Right lobe of liver (tissue), 6 donors: ENCODE results near the gene KY. TPM values are rescaled to one million over a fixed set of nuclear protein-coding genes. Genes with fewer than 3 reads are reported as not detected.

Experiments used
- ATAC-seq, 4 donors: fragments of 200-7000 bp; cut with Tn5 transposase; one replicate each; pipeline ENCODE4 v1.9.1; 2020; ENCODE audit warnings: mild to moderate bottlenecking in 4 of 4, moderate library complexity in 4 of 4
- DNase-seq, 3 donors: peaks; one replicate each; pipeline ENCODE4 v3.0.0-alpha.2; 2020
- H3K27ac ChIP-seq, 3 donors: fragments of 200-600 bp; one replicate each; pipeline ENCODE4 v1.8.0; 2022
- H3K27me3 ChIP-seq, 2 donors: fragments of 200-600 bp; one replicate each; pipeline ENCODE4 v1.8.0; 2022
- H3K36me3 ChIP-seq, 4 donors: fragments of 200-600 bp; sonication (generic) in 1 of 4; one replicate each; pipeline versions ENCODE4 v1.5.1 to v1.8.0; 2017 to 2022; ENCODE audit warnings: control low read depth in 1 of 4
- H3K4me1 ChIP-seq, 4 donors: fragments of 200-600 bp; sonication (generic) in 1 of 4; one replicate each; pipeline versions ENCODE4 v1.5.1 to v1.8.0; 2017 to 2022; ENCODE audit warnings: control low read depth in 1 of 4
- H3K4me3 ChIP-seq, 3 donors: fragments of 200-600 bp; one replicate each; pipeline ENCODE4 v1.8.0; 2022
- H3K9me3 ChIP-seq, 4 donors: fragments of 200-600 bp; sonication (generic) in 1 of 4; one replicate each; pipeline versions ENCODE4 v1.5.1 to v1.8.0; 2017 to 2022; ENCODE audit warnings: control low read depth in 1 of 4
- CTCF ChIP-seq, 4 donors: fragments of 200-600 bp in 3 of 4; fragments of 450-650 bp in 1 of 4; IDR thresholded peaks; one replicate each; pipeline versions ENCODE4 v1.5.1 to v1.8.0; 2016 to 2022; ENCODE audit warnings: antibody characterized with exemption in 4 of 4, mild to moderate bottlenecking in 2 of 4
- POLR2A ChIP-seq: fragments of 450-650 bp; IDR thresholded peaks from one replicate; pipeline ENCODE4 v1.6.1; 2017; ENCODE audit warnings: antibody characterized with exemption, mild to moderate bottlenecking
- WGBS: methylation state at CpG from one replicate; pipeline ENCODE4 v1.1.6; 2018; ENCODE audit warnings: low coverage, low lambda C conversion rate; ENCODE audit not compliant: insufficient coverage; ENCODE audit errors: missing lambda C conversion rate; 5-methylcytosine and 5-hydroxymethylcytosine counted together
- intact Hi-C, 2 donors: fragments of 100-400 bp; cut with DNase I; formaldehyde crosslinking; loops; one replicate each; pipeline versions ENCODE4 v1.11.2 to v1.14.1; 2022
- total RNA-seq, 6 experiments: library from RNA; depleted of rRNA in 2 of 6; stranded (reverse); fragments of >200 nt in 2 of 6; fragmentation: NEBNext Ultra II Directional in 3 of 6; extraction: Animal tissue kit (Norgen Biotek cat#: 25700) in 3 of 6; gene quantifications; one replicate each; pipeline versions ENCODE4 v1.1.0 to v1.2.4, GENCODE V29; 2016 to 2023
- donor health status: DM: no; HTN: yes; CAD: no.
- donor health status: DM: no; HTN: no; CAD: no.
- donor health status: DM: no; HTN: no; CAD: no.
- donor health status: DM: no; HTN: yes; CAD: no.
- donor health status: DM: no; HTN: yes; CAD: no.

Gene KY
- total RNA-seq, 6 experiments from 2014 or later = not detected

- no peak overlapping the region for H3K4me3 ChIP-seq
- no peaks in the 10 kb centered on the region for H3K36me3 ChIP-seq
- ATAC-seq = no peak
- H3K27me3 ChIP-seq = no peaks in the 10 kb centered on the region
- no peak for DNase-seq
- no peaks in the 10 kb centered on the region for H3K9me3 ChIP-seq
- 66% methylated on average over 11 of the region's 15 CpGs for WGBS
- no peak overlapping the region for H3K27ac ChIP-seq
- intact Hi-C loops = no loop called here
- H3K4me1 ChIP-seq = no peaks in the 10 kb centered on the region
- no peak for TF ChIP-seq CTCF (IDR thresholded peaks at IDR 0.05)
- TF ChIP-seq POLR2A = no peak
Observed at GRCh38 chr3:134659391-134660045, 8.7 kb upstream of the KY start.

- Histone ChIP-seq H3K4me1 (no peaks in the 10 kb centered on the region), H3K4me3 (no peak overlapping the region), H3K36me3 (no peaks in the 10 kb centered on the region), H3K27ac (no peak overlapping the region), H3K9me3 (no peaks in the 10 kb centered on the region), H3K27me3 (no peaks in the 10 kb centered on the region)
- intact Hi-C loops = no loop called here
- ATAC-seq (no peak), DNase-seq (no peak)
- TF ChIP-seq CTCF (IDR thresholded peaks at IDR 0.05) = no peak
- TF ChIP-seq POLR2A = no peak
- WGBS = 62% methylated on average over 4 of the region's 5 CpGs
Observed at GRCh38 chr3:134658555-134658954, 7.7 kb upstream of the KY start.

- no peaks in the 10 kb centered on the region for H3K36me3 ChIP-seq
- no peak for TF ChIP-seq CTCF (IDR thresholded peaks at IDR 0.05)
- no peak for TF ChIP-seq POLR2A
- ATAC-seq = no peak
- H3K4me1 ChIP-seq = peaks cover 0 to under 1% (median 0%) of the 10 kb centered on the region in 4 donors
- H3K27ac ChIP-seq = no peak overlapping the region
- WGBS = 51% methylated on average over 5 of the region's 7 CpGs
- intact Hi-C loops = no loop called here
- no peaks in the 10 kb centered on the region for H3K27me3 ChIP-seq
- DNase-seq = no peak
- no peaks in the 10 kb centered on the region for H3K9me3 ChIP-seq
- no peak overlapping the region for H3K4me3 ChIP-seq
Observed at GRCh38 chr3:134656211-134656800, 5.5 kb upstream of the KY start.

GRCh38 chr3:134655706-134656105 is 4.9 kb upstream of the KY start:
- H3K27ac ChIP-seq = no peak overlapping the region
- WGBS = 51% methylated on average over 4 of the region's 4 CpGs
- TF ChIP-seq CTCF (IDR thresholded peaks at IDR 0.05) (no peak), POLR2A (no peak)
- H3K4me3 ChIP-seq = no peak overlapping the region
- DNase-seq (no peak), ATAC-seq (no peak)
- intact Hi-C loops = no loop called here
- no peaks in the 10 kb centered on the region for H3K36me3 ChIP-seq
- H3K9me3 ChIP-seq = no peaks in the 10 kb centered on the region
- H3K27me3 ChIP-seq = no peaks in the 10 kb centered on the region
- peaks cover 0 to 6% (median 0%) of the 10 kb centered on the region in 4 donors for H3K4me1 ChIP-seq
